Measurements from ENCODE around the gene SLC34A2. TPM values are rescaled to one million over a fixed set of nuclear protein-coding genes. Genes with fewer than 3 reads are reported as not detected.

The SLC34A2 gene
- total and polyA plus RNA-seq, 2 donors = 4.9 to 28.4 TPM

DNA sequence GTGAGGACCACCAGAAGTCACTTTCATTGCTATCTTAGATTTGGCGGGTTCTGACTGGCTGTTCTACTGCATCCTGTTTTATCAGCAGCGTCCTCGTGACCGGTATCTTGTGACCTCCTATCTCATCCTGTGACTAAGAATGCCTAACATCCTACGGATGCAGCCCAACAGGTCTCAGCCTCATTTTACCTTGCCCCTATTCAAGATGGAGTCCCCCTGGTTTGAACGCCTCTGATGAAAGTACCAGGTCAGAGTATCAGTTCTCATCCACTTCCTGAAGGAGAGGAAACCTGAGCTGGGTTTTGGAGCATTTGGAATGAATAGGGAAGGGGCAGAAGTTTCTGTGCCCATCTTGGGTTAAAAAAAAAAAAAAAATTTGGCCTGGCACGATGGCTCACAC is 70.2 kb downstream of the SLC34A2 start:
- Histone ChIP-seq H3K27ac (ENCODE audit: low read depth in 1 of 2, low read length in 1 of 2) (no peak overlapping the region), H3K4me1 (ENCODE audit: control insufficient read depth in 2 of 2, insufficient read depth in 2 of 2, low read length in 2 of 2) (no peaks in the 10 kb centered on the region), H3K9me3 (ENCODE audit: control insufficient read depth in 2 of 2, insufficient read depth in 1 of 2, low read length in 1 of 2) (no peaks in the 10 kb centered on the region), H3K4me3 (ENCODE audit: low read length in 2 of 2) (no peak overlapping the region), H3K36me3 (ENCODE audit: control insufficient read depth in 2 of 2, insufficient read depth in 2 of 2, low read length in 1 of 2) (no peaks in the 10 kb centered on the region), H3K27me3 (ENCODE audit: control insufficient read depth in 2 of 2, insufficient read depth in 1 of 2, low read length in 1 of 2) (no peaks in the 10 kb centered on the region)
- DNase-seq (ENCODE audit: low read depth in 6 of 9, low spot score in 9 of 9) = no peak
- WGBS = 64% methylated on average over 7 of the region's 7 CpGs

DNA sequence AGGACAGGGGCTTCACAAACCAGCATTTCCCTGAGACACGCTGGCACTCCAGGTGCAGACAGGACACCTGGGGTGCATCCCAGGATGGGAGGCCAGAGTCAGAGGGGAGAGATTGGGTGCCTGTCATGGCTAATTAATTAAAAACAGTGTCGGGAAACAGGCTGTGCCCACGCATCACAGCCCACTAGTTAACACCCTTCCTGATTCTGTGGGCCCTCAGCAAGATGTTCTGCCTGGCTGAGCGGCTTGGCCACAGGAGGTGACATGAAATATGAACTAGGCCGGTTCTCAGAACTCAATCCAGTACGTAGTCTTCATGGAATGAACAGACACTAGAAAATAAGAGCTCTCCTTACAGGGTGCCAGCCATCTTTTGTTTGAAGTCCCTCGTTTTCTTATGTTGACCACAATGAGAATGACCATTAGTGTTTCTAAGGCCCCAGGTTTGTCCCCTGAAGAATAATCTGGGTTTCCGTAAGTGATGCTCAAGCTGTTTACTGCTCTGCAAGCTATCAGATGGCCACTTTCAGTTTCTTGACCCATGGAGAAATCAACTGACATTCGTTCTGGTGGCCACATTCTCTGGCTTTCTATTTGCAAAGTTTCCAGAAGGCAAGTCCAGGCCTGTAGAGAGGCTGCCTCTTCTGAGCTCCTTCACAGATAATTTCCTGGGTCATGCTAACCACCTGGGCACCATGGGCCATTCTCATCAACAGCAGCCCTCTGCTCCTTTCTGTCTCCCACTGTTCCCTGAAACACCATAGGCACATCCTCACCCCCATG is 72.3 kb downstream of the SLC34A2 start:
- peak in 1 of 9 donors; percentile 13 for DNase-seq (ENCODE audit: low read depth in 6 of 9, low spot score in 9 of 9)
- Histone ChIP-seq H3K9me3 (ENCODE audit: control insufficient read depth in 2 of 2, insufficient read depth in 1 of 2, low read length in 1 of 2) (no peaks in the 10 kb centered on the region), H3K4me1 (ENCODE audit: control insufficient read depth in 2 of 2, insufficient read depth in 2 of 2, low read length in 2 of 2) (no peaks in the 10 kb centered on the region), H3K36me3 (ENCODE audit: control insufficient read depth in 2 of 2, insufficient read depth in 2 of 2, low read length in 1 of 2) (no peaks in the 10 kb centered on the region), H3K27me3 (ENCODE audit: control insufficient read depth in 2 of 2, insufficient read depth in 1 of 2, low read length in 1 of 2) (no peaks in the 10 kb centered on the region), H3K27ac (ENCODE audit: low read depth in 1 of 2, low read length in 1 of 2) (peak overlapping the region in 1 of 2 donors; percentile 5), H3K4me3 (ENCODE audit: low read length in 2 of 2) (no peak overlapping the region)
- 93% methylated on average over 9 of the region's 9 CpGs for WGBS

Other genes with a start within 250 kb of the SLC34A2 start
- gene SEL1L3, start 207.1 kb downstream of the SLC34A2 start, total RNA-seq = 6.8 TPM
- 27.4 TPM for gene SEL1L3, start 207.1 kb downstream of the SLC34A2 start, polyA plus RNA-seq